GM19035 (cell line): Measurements from ENCODE around the gene MCL1.

Experiments
- ATAC-seq: cut with Tn5 transposase; IDR thresholded peaks from one replicate; pipeline ENCODE4 v1.9.1; 2021; ENCODE audit not compliant: unreplicated experiment

MCL1 gene

DNA sequence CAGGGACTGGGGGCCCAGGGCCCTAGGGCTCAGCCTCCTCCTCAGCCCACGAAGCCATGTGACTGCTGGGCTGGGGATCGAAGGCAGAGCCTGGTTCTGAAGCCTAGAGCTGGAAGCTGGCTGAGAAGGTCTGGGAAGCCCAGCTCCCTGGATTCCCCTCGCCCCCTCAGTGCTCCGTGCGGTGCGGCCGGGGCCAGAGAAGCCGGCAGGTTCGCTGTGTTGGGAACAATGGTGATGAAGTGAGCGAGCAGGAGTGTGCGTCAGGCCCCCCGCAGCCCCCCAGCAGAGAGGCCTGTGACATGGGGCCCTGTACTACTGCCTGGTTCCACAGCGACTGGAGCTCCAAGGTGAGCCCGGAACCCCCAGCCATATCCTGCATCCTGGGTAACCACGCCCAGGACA lies 21.1 kb downstream of the MCL1 start:
- ATAC-seq: no peak

DNA sequence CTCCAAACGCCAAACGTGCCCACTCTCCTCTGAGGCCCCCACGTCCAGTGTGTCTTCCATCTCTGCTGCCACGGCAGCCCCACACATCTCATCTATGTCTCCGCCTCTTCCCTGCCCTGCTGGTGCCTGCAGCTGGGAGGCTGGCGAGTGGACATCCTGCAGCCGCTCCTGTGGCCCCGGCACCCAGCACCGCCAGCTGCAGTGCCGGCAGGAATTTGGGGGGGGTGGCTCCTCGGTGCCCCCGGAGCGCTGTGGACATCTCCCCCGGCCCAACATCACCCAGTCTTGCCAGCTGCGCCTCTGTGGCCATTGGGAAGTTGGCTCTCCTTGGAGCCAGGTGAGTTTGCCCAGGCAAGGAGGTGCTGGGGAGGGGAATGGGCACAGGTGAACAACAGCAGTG lies 21.6 kb downstream of the MCL1 start:
- ATAC-seq: no peak

DNA sequence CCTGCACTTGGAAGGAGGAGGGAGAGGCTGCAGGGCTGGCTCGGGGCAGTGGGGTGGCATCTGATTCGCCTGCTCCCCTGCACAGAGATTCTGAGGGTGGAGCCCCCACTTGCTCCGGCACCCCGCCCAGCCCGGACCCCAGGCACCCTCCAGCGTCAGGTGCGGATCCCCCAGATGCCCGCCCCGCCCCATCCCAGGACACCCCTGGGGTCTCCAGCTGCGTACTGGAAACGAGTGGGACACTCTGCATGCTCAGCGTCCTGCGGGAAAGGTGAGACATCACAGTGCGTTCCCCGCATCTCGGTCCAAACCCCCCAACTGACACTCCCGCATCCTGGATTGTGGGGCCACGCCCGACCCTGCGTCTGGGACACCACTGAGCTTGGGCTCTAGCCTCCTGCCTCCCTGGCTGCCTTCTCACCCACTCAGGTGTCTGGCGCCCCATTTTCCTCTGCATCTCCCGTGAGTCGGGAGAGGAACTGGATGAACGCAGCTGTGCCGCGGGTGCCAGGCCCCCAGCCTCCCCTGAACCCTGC lies 22.3 kb downstream of the MCL1 start:
- no peak for ATAC-seq

DNA sequence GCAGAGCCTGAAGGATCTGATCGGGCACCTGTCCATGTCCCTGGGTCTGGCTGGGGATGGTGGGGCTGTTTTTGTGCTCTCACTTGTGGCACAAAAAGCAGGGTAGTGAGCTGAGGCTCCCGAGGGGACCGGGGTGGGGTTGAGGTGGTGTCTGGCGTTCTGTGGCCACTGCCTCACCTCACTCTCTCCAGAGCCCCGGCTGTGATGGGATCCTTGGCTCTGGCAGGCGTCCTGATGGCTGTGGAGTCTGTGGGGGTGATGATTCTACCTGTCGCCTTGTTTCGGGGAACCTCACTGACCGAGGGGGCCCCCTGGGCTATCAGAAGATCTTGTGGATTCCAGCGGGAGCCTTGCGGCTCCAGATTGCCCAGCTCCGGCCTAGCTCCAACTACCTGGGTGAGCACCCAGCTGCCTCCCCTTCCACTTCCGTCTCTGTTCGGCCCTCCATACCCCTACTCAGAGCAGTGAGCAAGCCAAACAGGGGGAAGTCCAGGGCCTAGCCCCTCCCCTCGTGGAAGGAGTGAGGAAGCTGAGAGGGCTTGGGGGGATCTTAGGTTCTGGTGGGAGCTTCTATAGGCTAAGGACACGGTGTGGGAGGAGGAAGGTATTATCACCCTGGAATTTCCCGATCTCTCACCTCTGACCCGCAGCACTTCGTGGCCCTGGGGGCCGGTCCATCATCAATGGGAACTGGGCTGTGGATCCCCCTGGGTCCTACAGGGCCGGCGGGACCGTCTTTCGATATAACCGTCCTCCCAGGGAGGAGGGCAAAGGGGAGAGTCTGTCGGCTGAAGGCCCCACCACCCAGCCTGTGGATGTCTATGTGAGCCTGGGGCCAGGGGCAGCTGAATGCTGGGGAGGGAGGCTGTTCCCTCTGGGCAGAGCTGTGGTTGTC lies 23.2 kb downstream of the MCL1 start:
- ATAC-seq: no peak

DNA sequence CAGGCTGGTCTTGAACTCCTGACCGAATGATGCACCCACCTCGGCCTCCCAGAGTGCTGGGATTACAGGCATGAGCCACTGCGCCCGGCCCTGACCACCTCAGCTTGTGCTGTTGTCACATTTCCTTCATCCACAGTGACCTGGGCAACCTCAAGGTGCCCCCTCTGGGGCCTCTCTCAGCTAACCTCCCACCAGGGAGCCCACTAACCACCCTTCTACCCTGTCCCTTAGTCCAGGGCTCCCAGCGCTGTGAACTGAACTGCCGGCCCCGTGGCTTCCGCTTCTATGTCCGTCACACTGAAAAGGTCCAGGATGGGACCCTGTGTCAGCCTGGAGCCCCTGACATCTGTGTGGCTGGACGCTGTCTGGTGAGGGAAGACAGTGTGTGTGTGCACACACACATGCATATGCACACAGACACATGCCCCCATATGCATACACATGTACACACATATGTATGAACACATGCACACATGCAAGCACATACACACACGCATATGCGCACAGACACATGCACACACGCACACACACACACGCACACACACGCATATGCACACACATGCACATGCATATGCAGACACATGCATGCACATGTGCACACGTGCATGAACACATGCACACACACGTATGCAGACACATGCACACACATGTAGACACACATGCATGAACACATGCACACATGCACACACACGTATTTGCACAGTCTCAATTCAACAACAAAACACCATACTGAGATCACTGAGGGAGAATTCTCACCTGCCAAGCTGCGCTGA lies 24.0 kb downstream of the MCL1 start:
- no peak for ATAC-seq

DNA sequence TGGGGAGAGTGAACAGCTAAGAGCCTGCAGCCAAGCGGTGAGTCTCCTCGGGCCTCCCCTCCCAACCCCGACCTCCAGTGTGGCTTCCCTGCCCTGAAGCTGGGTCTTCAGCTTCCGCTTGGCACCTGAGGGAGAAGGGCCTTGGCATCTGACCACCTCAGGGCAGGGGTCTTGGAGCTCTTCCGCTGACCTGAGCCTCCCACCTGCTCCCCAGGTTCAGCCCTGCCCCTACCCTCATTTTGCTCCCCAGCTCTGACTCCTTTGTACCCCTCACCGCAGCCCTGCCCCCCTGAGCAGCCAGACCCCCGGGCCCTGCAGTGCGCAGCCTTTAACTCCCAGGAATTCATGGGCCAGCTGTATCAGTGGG lies 25.3 kb downstream of the MCL1 start:
- no peak for ATAC-seq

DNA sequence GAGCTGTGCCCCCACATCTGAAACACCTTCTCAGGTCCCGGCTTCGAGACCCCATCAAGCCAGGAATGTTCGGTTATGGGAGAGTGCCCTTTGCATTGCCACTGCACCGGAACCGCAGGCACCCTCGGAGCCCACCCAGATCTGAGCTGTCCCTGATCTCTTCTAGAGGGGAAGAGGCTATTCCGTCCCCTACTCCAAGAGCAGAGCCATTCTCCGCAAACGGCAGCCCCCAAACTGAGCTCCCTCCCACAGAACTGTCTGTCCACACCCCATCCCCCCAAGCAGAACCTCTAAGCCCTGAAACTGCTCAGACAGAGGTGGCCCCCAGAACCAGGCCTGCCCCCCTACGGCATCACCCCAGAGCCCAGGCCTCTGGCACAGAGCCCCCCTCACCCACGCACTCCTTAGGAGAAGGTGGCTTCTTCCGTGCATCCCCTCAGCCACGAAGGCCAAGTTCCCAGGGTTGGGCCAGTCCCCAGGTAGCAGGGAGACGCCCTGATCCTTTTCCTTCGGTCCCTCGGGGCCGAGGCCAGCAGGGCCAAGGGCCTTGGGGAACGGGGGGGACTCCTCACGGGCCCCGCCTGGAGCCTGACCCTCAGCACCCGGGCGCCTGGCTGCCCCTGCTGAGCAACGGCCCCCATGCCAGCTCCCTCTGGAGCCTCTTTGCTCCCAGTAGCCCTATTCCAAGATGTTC lies 25.9 kb downstream of the MCL1 start:
- ATAC-seq: no peak

DNA sequence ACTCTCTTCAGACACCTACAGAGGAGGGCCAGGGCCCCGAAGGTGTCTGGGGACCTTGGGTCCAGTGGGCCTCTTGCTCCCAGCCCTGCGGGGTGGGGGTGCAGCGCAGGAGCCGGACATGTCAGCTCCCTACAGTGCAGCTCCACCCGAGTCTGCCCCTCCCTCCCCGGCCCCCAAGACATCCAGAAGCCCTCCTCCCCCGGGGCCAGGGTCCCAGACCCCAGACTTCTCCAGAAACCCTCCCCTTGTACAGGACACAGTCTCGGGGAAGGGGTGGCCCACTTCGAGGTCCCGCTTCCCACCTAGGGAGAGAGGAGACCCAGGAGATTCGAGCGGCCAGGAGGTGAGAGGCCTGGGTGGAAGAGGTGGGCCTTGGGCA lies 26.5 kb downstream of the MCL1 start:
- no peak for ATAC-seq

DNA sequence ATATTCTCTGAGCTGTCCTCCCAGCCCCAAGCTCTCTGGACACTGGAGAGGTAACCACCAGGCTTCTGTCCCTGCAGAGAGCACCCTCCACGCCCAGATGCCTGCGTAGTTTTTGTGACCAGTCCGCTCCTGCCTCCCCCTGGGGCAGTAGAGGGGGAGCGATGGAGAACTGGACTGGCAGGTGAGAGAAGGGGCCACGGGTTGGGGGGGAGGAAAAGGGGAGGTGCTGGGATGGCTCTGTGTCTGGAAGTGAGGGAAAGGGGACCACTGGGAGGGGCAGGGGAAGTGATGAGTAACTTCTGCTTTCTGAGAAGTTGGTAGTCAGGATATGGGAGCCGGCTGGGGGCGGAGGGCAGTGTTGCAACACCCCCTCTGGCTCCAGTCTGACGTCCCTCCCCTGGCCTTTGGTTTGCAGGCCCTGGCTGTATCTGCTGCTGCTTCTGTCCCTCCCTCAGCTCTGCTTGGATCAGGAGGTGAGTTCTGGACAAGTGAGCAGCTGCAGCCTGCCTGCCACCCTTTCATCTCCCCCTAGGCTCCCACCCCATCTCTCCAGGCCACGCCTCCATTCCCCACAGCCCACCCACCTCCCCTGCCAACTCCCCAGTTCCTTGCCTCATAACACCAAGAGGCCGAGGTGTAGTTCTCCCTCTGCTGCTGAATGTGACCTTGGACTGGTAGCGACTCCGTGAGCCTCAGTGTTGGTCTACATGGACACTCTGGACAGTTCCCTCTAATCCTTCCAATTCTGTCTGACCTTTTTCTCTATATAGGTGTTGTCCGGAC lies 27.1 kb downstream of the MCL1 start:
- ATAC-seq: no peak

DNA sequence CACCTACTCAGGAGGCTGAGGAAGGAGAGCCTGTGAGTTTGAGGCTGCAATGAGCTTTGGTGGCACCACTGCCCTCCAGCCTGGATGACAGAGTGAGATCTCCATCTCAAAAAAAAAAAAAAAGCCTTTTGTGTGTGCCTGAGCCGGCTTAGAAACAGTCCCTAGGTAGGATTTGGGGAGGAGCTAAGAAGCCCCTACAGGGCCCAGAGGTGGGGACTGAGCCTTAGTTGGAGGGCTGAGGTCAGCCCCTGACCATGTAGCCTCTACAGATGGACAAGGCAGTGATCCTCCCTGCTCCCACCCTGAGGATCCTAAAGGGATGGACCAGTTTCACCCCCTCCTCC lies 27.7 kb downstream of the MCL1 start:
- ATAC-seq: no peak

DNA sequence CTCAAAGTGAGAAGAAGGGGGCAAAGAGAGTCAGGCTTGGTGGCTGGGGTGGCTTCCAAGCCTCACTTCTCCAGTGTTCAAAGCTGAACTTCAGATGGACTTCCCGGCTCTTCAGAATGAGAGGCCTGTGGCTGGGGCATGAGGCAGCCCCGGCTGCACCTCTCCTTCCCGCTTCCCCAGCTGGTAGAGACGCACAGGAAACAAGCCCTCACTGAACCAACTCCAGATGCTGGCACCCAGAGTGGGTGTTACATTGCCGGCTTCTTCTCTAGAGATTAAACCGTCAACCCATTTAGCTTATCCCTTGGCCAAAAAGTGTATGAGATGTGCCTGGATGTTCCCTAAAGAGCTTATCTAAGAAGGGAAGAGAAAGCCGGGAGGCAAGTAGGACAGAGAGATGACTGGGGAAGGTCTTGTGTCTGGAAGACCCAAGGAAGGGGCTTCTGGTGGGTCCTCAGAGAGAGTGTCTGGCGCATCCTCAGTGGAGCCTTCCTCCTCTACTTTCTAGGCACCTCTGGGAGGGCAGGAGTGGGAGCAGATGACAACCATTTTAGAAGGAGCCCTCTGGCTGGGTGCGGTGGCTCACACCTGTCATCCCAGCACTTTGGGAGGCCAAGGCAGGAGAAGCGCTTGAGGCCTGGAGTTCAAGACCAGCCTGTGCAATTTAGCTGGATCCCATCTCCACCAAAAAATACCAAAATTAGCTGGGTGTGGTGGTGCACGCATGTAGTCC lies 28.2 kb downstream of the MCL1 start:
- no peak for ATAC-seq

DNA sequence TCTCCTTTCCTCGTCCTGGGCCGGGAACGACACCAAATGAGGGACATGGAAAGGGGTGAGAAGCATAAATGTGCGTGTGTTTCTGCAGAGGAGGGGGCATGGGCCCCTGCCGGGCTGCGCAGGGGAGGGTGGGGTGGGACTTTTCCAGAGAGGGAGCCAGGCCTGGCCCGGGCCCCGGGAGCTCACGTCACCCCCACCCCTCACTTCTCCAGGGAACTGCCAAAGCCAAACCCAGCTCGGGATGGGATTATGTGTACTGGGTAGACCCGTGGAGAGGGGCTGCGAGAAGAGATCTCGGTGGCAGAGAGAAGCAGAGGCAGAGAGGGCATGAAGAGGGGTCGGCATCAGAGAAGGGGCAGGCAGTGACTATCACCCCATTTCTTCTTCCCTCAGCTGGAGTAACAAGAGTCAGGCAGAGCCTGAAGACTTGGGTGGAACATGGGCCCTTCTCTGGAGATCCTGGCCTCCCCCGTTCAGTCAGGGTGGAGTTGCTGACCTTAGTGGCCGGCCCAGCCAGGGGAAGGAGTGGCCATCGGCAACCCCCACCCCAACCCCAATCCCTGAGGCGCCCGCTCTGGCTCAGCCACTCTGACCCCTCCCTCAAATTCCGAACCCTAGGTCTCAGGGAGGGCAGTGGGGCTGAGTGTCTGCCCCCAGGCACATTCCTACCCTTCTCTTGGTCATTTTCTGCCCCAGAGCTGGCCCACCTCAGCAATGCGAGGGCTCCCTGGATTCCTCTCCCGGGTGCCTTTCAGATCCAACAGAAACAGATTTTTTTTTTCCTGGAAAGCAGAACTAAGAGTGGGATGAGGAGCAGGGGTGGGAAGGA lies 29.0 kb downstream of the MCL1 start:
- ATAC-seq: no peak

DNA sequence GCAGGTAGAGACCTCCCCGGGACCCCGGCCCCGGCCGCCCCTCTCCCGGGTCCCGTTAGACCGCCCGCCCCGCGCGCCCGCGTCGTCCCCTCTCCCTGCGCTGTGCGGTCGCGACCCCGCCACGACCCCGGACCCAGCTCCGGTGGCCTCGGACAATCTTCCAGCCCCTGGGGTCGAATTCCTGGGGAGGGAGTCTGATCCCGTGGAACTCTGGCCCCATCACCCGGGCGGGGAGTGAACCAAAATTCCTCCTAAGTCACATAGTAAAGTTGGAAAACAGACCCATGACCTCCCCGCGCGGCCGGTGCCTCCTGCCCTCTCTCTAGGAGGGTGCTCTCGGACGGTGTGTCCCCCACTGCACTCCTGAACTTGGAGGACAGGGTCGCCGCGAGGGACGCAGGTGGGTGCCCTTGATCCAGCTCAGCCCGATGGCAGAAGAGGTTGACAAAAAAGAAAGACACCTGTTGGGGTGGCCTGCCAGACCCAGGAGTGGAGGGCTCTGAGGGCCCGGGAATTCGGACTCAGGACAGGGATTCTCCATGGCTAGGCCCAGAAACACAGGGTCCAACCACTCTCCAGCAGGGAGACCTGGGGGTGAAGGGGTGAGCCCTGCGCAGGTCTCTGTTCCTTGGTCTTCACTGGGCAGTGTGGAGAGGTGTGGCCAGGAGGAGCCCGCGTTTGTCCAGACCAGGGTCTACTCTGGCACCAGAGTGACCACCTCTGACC lies 29.8 kb downstream of the MCL1 start:
- no peak for ATAC-seq

DNA sequence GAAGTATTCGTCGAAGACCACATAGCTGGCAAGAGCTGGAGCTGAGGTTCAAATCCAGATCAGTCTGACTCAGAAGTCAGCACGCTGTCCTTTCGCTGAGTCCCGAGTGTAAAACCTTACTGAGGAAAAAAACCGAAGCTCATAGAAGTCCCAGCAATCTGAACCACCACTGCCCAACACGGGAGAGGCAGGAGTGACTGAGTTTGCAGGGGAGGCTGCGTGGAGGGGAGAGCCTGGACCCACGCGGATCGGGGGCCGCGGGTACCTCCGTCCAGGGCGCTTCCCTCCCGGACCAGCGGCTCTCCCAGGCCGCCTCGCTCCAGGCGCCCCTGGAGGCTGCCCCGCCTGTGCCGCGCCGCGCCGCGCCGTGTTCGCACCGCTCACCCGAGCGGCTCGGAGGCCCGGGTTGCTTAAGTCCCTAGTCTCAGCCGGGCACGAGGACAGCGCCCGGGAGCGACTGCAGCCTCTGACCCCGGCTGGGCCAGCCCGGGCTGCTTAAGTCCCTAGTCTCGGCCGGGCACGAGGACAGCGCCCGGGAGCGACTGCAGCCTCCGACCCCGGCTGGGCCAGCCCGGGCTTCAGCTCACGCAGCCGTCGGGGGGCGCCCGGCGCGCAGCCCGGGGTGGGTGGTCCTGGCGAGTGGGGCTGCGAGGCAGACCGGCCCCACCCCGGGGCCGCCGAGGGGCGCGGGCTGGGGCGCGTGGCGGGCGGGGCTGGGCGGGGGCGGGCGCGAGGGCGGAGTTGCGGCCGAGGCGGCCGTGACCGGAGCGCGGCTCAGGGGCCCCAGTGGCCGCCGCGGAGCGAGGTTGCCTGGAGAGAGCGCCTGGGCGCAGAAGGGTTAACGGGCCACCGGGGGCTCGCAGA lies 30.5 kb downstream of the MCL1 start, which contains the start of gene ADAMTSL4:
ADAMTSL4 (plus strand) TSS at position 777 of the 864 bp plus-strand sequence. CDS start 2,881 bp downstream, outside the sequence.
- ATAC-seq: no peak

DNA sequence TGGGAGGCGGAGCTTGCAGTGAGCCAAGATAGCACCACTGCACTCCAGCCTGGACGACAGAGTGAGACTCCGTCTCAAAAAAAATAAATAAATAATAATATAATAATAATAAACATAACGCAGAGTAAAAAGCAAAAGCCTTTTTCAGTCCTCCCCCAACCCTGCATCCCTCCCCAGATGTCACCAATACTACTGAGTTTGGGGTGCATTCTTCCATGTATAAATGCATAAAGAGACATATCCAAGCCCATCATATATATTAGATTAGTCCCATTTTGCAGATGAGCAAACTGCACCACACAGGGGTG lies 31.1 kb downstream of the MCL1 start:
- ATAC-seq: no peak

DNA sequence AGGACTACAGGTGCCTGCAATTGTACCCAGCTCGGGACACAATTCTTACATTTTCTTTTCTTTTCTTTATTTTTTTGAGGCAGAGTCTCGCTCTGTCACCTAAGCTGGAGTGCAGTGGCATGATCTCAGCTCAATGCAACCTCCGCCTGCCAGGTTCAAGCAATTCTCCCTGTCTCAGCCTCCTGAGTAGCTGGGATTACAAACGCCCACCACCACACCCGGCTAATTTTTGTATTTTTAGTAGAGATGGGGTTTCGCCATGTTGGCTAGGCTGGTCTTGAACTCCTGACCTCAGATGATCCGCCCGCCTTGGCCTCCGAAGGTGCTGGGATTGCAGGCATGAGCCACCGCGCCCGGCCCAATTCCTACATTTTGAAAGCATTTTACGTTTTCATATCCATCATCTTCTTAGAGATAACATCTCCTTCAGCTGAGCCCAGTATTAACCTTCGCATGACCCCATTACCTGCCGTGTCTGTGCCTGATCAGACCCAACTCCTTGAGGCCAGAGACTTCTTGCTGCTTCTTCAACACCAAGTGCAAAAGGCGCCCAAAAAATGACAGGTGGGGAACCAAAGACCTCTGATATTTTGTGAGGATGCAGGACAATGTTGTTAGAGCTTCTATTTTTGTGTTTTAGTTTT lies 33.0 kb downstream of the MCL1 start:
- no peak for ATAC-seq

DNA sequence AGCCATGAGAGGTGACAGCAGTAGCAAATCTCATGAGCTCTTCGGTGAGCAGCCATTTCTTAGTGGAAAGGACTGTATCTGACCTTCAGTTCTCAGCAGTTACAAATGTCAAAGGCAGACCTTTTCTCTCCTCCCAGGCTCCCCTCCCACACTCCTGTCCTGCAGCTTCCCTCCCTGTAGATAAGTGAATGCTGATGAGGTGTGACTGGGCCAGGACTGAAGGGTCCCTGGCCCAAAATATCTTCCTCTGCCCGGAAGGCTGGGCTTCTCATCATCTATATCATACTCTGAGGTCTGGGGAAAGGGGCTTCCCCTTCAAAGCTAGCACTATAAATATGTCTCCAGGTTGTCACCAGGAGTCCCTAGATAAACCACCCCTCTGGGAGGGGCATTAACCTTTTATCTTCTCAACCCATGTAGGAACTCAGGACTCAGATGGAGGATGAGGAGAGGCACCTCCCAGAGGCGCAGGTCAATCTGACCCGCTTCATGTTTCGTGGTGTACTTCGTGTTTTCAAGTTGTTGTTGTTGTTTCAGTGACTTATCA lies 33.9 kb downstream of the MCL1 start:
- no peak for ATAC-seq
